Astrocyte of the spinal cord (primary cell): Measurements from ENCODE around the gene ZNF431.
A peak's percentile ranks its signal among the peaks of the same experiment; 100 is the strongest.

Source experiments
- DNase-seq: peaks from one replicate; pipeline ENCODE4 v3.0.0; 2011; ENCODE audit warnings: low read depth, low spot score
- H3K4me3 ChIP-seq: 2 replicates; pipeline ENCODE4 v1.5.1; 2011; ENCODE audit warnings: low read depth, mild to moderate bottlenecking, low read length, moderate library complexity
- CTCF ChIP-seq: IDR thresholded peaks from 2 replicates; pipeline ENCODE4 v1.5.1; 2012; ENCODE audit warnings: low read depth, mild to moderate bottlenecking, low read length, inconsistent platforms
- in situ Hi-C: cut with HindIII; loops from 2 replicates; pipeline ENCODE4 v1.10.0; 2017; ENCODE audit warnings: low sequenced_read_pairs

The ZNF431 gene

DNA sequence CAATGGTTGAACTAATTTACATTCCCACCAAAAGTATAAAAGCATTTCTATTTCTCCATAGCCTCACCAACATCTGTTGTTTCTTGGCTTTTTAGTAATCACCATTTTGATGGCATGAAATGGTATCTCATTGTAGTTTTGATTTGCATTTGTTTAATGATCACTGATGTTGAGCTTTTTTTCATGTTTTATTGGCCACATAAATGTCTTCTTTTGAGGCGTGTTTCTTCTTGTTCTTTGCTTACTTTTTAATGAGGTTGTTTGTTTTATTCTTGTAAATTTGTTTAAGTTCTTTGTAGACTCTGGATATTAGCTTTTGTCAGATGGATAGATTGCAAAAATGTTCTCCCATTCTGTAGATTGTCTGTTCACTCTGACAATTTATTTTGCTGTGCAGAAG lies 31.7 kb upstream of the ZNF431 start:
- in situ Hi-C loops, result no loop called here
- no peak for TF ChIP-seq CTCF
- H3K4me3 ChIP-seq, result no peak overlapping the region
- no peak for DNase-seq

GRCh38 chr19:21115430-21115829 lies 26.4 kb upstream of the ZNF431 start:
- TF ChIP-seq CTCF, result no peak
- no peak for DNase-seq
- H3K4me3 ChIP-seq, result no peak overlapping the region
- in situ Hi-C loops, result no loop called here

GRCh38 chr19:21117041-21117907 lies 24.6 kb upstream of the ZNF431 start:
- DNase-seq, result peak; percentile 1
- in situ Hi-C loops, result no loop called here
- no peak for TF ChIP-seq CTCF
- H3K4me3 ChIP-seq, result no peak overlapping the region

DNA sequence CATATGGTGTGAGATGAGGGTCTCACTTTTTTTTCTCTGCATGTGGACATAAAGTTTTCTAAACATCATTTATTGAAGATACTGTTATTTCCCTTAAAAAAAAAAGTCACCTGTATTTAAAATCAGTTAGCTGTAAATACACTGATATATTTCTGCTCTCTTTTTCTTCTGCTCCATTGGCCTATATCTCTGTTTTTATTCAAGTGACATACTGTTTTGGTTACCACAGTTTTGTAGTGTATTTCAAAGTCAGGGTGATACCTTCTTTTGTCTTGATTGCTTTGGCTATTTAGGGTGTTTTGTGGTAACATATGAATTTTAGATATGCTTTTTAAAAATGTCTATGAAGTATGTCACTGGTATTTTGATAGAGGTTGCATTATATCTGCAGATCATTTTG lies 15.8 kb upstream of the ZNF431 start:
- TF ChIP-seq CTCF, result no peak
- in situ Hi-C loops, result no loop called here
- no peak for DNase-seq
- no peak overlapping the region for H3K4me3 ChIP-seq

- in situ Hi-C loops, result no loop called here
- no peak for TF ChIP-seq CTCF
- DNase-seq, result no peak
- H3K4me3 ChIP-seq, result no peak overlapping the region
Observed at GRCh38 chr19:21127001-21127400, 14.8 kb upstream of the ZNF431 start.

- no peak for TF ChIP-seq CTCF
- DNase-seq, result no peak
- in situ Hi-C loops, result no loop called here
- H3K4me3 ChIP-seq, result no peak overlapping the region
Observed at GRCh38 chr19:21127898-21128297, 13.9 kb upstream of the ZNF431 start.
